Ectodermal cell (in vitro differentiated cells): ENCODE results near the gene NEO1.
A peak's percentile ranks its signal among the peaks of the same experiment; 100 is the strongest.

Experiments used
- H3K27ac ChIP-seq: 2 replicates; pipeline ENCODE4 v1.7.0; 2013; ENCODE audit warnings: mild to moderate bottlenecking, low read depth, low read length; ENCODE audit not compliant: insufficient read depth, poor library complexity, severe bottlenecking
- H3K27me3 ChIP-seq: 2 replicates; pipeline ENCODE4 v1.7.0; 2013; ENCODE audit warnings: mild to moderate bottlenecking, low read length; ENCODE audit not compliant: insufficient read depth, control insufficient read depth, poor library complexity, severe bottlenecking
- H3K36me3 ChIP-seq: one replicate; pipeline ENCODE4 v1.7.0; 2013; ENCODE audit warnings: low read length; ENCODE audit not compliant: control insufficient read depth, insufficient read depth
- H3K4me1 ChIP-seq: one replicate; pipeline ENCODE4 v1.7.0; 2013; ENCODE audit warnings: low read length; ENCODE audit not compliant: control insufficient read depth, insufficient read depth
- H3K4me3 ChIP-seq: 2 replicates; pipeline ENCODE4 v1.7.0; 2013; ENCODE audit warnings: low read depth, low read length, control low read depth; ENCODE audit not compliant: insufficient read depth
- H3K9me3 ChIP-seq: 2 replicates; pipeline ENCODE4 v1.7.0; 2013; ENCODE audit warnings: mild to moderate bottlenecking, low read length, moderate library complexity; ENCODE audit not compliant: control insufficient read depth
- WGBS, 2 experiments: methylation state at CpG; one replicate each; pipeline ENCODE4 v1.1.7; 2013; ENCODE audit warnings: missing lambda C conversion rate in 2 of 2; 5-methylcytosine and 5-hydroxymethylcytosine counted together

Gene NEO1

GRCh38 chr15:73049564-73050215 is 2.6 kb upstream of the NEO1 start:
- H3K36me3 ChIP-seq: no peaks in the 10 kb centered on the region
- H3K4me3 ChIP-seq: no peak overlapping the region
- no peak overlapping the region for H3K27ac ChIP-seq
- 83 to 95% methylated on average over 3 of the region's 4 CpGs for WGBS, 2 experiments
- H3K4me1 ChIP-seq: peaks cover 13% of the 10 kb centered on the region
- no peaks in the 10 kb centered on the region for H3K9me3 ChIP-seq
- no peaks in the 10 kb centered on the region for H3K27me3 ChIP-seq

- no peaks in the 10 kb centered on the region for H3K36me3 ChIP-seq
- H3K4me3 ChIP-seq: peak overlapping the region; percentile 73
- peaks cover 13% of the 10 kb centered on the region for H3K4me1 ChIP-seq
- no peaks in the 10 kb centered on the region for H3K9me3 ChIP-seq
- H3K27ac ChIP-seq: no peak overlapping the region
- H3K27me3 ChIP-seq: no peaks in the 10 kb centered on the region
- 47 to 57% methylated on average over 7 to 10 of the region's 10 CpGs for WGBS, 2 experiments
Observed at GRCh38 chr15:73050561-73051295, 1.5 kb upstream of the NEO1 start.

DNA sequence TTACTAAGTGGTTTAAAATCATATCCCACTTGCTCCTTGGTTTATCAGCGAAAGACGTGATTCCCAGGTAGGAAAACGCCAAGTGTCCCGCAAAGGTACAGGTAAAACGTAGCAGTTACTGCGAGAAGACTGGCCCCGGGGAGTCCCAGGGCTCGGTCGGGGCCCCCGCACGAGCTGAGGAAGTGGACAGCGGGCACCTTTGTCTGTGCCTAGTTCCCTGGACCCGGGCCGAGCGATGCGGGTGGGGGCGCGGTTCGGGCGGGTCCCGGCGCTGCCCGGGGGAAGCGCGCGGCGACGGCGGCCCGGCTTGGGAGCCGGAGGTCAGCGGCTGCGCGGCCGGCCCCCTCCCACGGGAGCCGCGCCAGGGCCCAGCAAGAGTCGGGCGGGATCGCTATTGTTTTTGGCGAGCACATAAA is 864 bp upstream of the NEO1 start:
- 0 to 1% methylated on average over 42 of the region's 42 CpGs for WGBS, 2 experiments
- no peaks in the 10 kb centered on the region for H3K27me3 ChIP-seq
- peak overlapping the region; percentile 94 for H3K27ac ChIP-seq
- peaks cover 13% of the 10 kb centered on the region for H3K4me1 ChIP-seq
- H3K36me3 ChIP-seq: no peaks in the 10 kb centered on the region
- H3K4me3 ChIP-seq: peak overlapping the region; percentile 73
- H3K9me3 ChIP-seq: no peaks in the 10 kb centered on the region

GRCh38 chr15:73052653-73053397 is 562 bp downstream of the NEO1 start:
- Histone ChIP-seq H3K27ac (peak overlapping the region; percentile 89), H3K27me3 (no peaks in the 10 kb centered on the region), H3K4me3 (peak overlapping the region; percentile 79), H3K36me3 (no peaks in the 10 kb centered on the region), H3K9me3 (no peaks in the 10 kb centered on the region), H3K4me1 (peaks cover 13% of the 10 kb centered on the region)
- 0% methylated on average over 61 of the region's 61 CpGs for WGBS, 2 experiments

DNA sequence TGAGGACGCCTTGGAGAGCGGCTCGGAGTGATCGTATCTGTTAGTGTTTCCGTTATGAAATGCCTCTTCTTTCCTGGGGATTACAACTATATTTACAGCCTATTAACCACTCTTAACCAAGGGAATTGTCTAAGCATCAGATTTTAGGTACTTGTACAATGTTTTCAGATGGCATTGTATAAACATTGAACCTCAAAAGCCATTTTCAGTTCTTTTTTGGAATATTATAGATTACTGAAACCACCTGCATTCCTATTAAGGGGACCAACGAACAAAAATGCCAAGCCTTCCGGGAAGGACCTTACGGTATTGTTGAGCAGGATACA is 1.1 kb downstream of the NEO1 start:
- Histone ChIP-seq H3K27ac (no peak overlapping the region), H3K9me3 (no peaks in the 10 kb centered on the region), H3K4me3 (peak overlapping the region; percentile 79), H3K27me3 (no peaks in the 10 kb centered on the region), H3K36me3 (no peaks in the 10 kb centered on the region), H3K4me1 (peaks cover 13% of the 10 kb centered on the region)
- 4 to 5% methylated on average over 8 of the region's 8 CpGs for WGBS, 2 experiments

- Histone ChIP-seq H3K27ac (no peak overlapping the region), H3K36me3 (no peaks in the 10 kb centered on the region), H3K27me3 (no peaks in the 10 kb centered on the region), H3K4me1 (peaks cover 13% of the 10 kb centered on the region), H3K4me3 (peak overlapping the region; percentile 79), H3K9me3 (no peaks in the 10 kb centered on the region)
- 93 to 94% methylated on average over 6 of the region's 6 CpGs for whole genome bisulfite sequencing, 2 experiments
Observed at GRCh38 chr15:73054417-73054953, 2.2 kb downstream of the NEO1 start.

- Histone ChIP-seq H3K4me3 (no peak overlapping the region), H3K27ac (no peak overlapping the region), H3K36me3 (no peaks in the 10 kb centered on the region), H3K27me3 (no peaks in the 10 kb centered on the region), H3K4me1 (peaks cover 5% of the 10 kb centered on the region), H3K9me3 (no peaks in the 10 kb centered on the region)
- WGBS, 2 experiments: 88 to 93% methylated on average over 3 of the region's 3 CpGs
Observed at GRCh38 chr15:73056460-73056859, 4.2 kb downstream of the NEO1 start.

DNA sequence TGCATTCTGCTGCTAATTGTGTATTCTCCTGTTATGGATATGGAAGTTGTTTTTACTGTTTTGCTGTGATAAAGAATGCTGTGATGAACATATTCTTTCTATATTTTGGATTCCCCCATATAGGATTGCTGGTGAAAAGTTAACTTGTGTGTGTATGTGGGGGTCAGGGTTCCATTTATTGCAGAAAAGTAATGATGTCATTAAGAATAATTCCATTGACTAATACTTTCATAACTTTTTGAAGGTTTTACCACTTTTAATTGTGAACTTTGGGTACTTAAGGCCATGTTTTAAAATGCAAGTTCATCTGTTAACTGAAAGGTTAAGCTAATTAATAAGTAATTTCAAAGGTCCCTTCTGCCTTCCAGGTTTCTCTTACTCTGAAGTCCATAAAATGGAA is 6.2 kb downstream of the NEO1 start:
- H3K4me3 ChIP-seq: no peak overlapping the region
- H3K36me3 ChIP-seq: no peaks in the 10 kb centered on the region
- no peaks in the 10 kb centered on the region for H3K27me3 ChIP-seq
- no peak overlapping the region for H3K27ac ChIP-seq
- H3K9me3 ChIP-seq: no peaks in the 10 kb centered on the region
- peaks cover 5% of the 10 kb centered on the region for H3K4me1 ChIP-seq

DNA sequence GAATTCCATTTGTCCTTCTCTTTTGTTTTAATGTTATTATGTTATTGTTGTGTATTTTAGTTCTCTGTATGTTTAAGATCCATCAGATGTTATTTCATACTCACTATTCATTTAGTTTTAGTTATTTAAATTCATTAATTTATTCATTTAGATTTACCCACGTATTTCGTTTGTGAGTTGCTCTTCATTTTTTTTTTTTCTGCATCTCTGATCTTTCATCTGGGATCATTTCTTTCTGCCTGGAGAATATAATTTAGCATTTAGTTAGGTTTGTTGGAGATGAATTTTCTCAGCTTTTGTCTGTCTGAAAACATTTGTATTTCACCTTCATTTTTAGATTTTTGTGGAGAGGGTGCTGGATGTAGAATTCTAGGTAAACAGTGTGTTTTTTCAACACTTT is 12.9 kb downstream of the NEO1 start:
- Histone ChIP-seq H3K27ac (no peak overlapping the region), H3K4me3 (no peak overlapping the region), H3K27me3 (no peaks in the 10 kb centered on the region), H3K4me1 (no peaks in the 10 kb centered on the region), H3K36me3 (no peaks in the 10 kb centered on the region), H3K9me3 (no peaks in the 10 kb centered on the region)
- 100% methylated on average over 2 of the region's 2 CpGs; no CpG with 5 or more reads in 1 of the 2 experiments for WGBS, 2 experiments

- Histone ChIP-seq H3K27me3 (no peaks in the 10 kb centered on the region), H3K9me3 (no peaks in the 10 kb centered on the region), H3K27ac (no peak overlapping the region), H3K4me1 (no peaks in the 10 kb centered on the region), H3K4me3 (no peak overlapping the region), H3K36me3 (no peaks in the 10 kb centered on the region)
- 95 to 96% methylated on average over 5 of the region's 5 CpGs for WGBS, 2 experiments
Observed at GRCh38 chr15:73069109-73069508, 16.8 kb downstream of the NEO1 start.
